Neural cell (in vitro differentiated cells): ENCODE results near the gene METAP1. TPM values are rescaled to one million over a fixed set of nuclear protein-coding genes. Genes with fewer than 3 reads are reported as not detected.

Source experiments
- H2AFZ ChIP-seq: fragments of 200-600, 300-800 bp; sonication (generic), shearing (Covaris generic); 2 replicates; pipeline ENCODE4 v1.6.0; 2014; ENCODE audit warnings: low read depth, mild to moderate bottlenecking, antibody characterized with exemption, low read length, moderate library complexity
- H3F3A ChIP-seq: fragments of 200-600 bp; shearing (Covaris generic); 2 replicates; pipeline ENCODE4 v1.6.1; 2016; ENCODE audit warnings: mild to moderate bottlenecking, moderate library complexity, mixed read lengths, antibody characterized with exemption, low read length; ENCODE audit not compliant: insufficient read depth, poor library complexity, severe bottlenecking
- H3K27ac ChIP-seq: fragments of 200-600, 300-800 bp; sonication (generic), shearing (Covaris generic); 2 replicates; pipeline ENCODE4 v1.5.1; 2014; ENCODE audit warnings: mild to moderate bottlenecking, low read length, moderate library complexity
- H3K27me3 ChIP-seq: fragments of 300-800, 200-600 bp; sonication (generic), shearing (Covaris generic); 2 replicates; pipeline ENCODE4 v1.6.0; 2014; ENCODE audit warnings: mild to moderate bottlenecking, low read depth, low read length, moderate library complexity; ENCODE audit not compliant: insufficient read depth
- H3K36me3 ChIP-seq: fragments of 300-800, 200-600 bp; sonication (generic), shearing (Covaris generic); 2 replicates; pipeline ENCODE4 v1.5.1; 2014; ENCODE audit warnings: mild to moderate bottlenecking, antibody characterized with exemption, low read length, moderate library complexity; ENCODE audit not compliant: insufficient read depth
- H3K4me2 ChIP-seq: fragments of 300-800, 200-600 bp; sonication (generic), shearing (Covaris generic); 2 replicates; pipeline ENCODE4 v1.6.0; 2014; ENCODE audit warnings: mild to moderate bottlenecking, low read length
- H3K4me3 ChIP-seq: fragments of 300-800, 200-600 bp; sonication (generic), shearing (Covaris generic); 2 replicates; pipeline ENCODE4 v1.5.1; 2014; ENCODE audit warnings: mild to moderate bottlenecking, low read length, moderate library complexity
- H3K79me2 ChIP-seq: fragments of 200-600 bp; shearing (Covaris generic); replicated peaks from 2 replicates; pipeline ENCODE4 v1.6.0; 2014; ENCODE audit warnings: mild to moderate bottlenecking, low read length, moderate library complexity; ENCODE audit not compliant: insufficient read depth
- H3K9ac ChIP-seq: fragments of 300-800, 200-600 bp; sonication (generic), shearing (Covaris generic); 2 replicates; pipeline ENCODE4 v1.6.1; 2016; ENCODE audit warnings: mild to moderate bottlenecking, low read length, mixed read lengths
- H3K9me2 ChIP-seq: fragments of 200-600 bp; shearing (Covaris generic); 2 replicates; pipeline ENCODE4 v1.6.1; 2016; ENCODE audit warnings: mild to moderate bottlenecking, low read length, mixed read lengths; ENCODE audit not compliant: insufficient read depth
- H3K9me3 ChIP-seq: fragments of 200-600, 300-800 bp; sonication (generic), shearing (Covaris generic); 2 replicates; pipeline ENCODE4 v1.6.1; 2016; ENCODE audit warnings: mild to moderate bottlenecking, mixed run types, low read length, moderate library complexity, mixed read lengths
- H4K20me1 ChIP-seq: fragments of 200-600 bp; shearing (Covaris generic); 2 replicates; pipeline ENCODE4 v1.6.1; 2016; ENCODE audit warnings: mild to moderate bottlenecking, mixed run types; ENCODE audit not compliant: insufficient read depth
- CTCF ChIP-seq: fragments of 450-650 bp; IDR thresholded peaks from 2 replicates; pipeline ENCODE4 v1.5.1; 2014; ENCODE audit warnings: antibody characterized with exemption, mild to moderate bottlenecking, moderate library complexity; ENCODE audit not compliant: poor library complexity, severe bottlenecking
- EP300 ChIP-seq: fragments of 450-650 bp; conservative IDR thresholded peaks from 2 replicates; pipeline ENCODE4 v1.6.1; 2014; ENCODE audit warnings: antibody characterized with exemption, mild to moderate bottlenecking, moderate library complexity; ENCODE audit not compliant: poor library complexity, severe bottlenecking
- EZH2 ChIP-seq: fragments of 200-600, 300-800 bp; shearing (Covaris generic), sonication (generic); IDR thresholded peaks from 2 replicates; pipeline ENCODE4 v1.6.1; 2014; ENCODE audit warnings: antibody characterized with exemption, low read length, borderline replicate concordance, mild to moderate bottlenecking; ENCODE audit not compliant: insufficient read depth, poor library complexity, severe bottlenecking
- MXI1 ChIP-seq: fragments of 450-650 bp; conservative IDR thresholded peaks from 2 replicates; pipeline ENCODE4 v1.6.1; 2014; ENCODE audit warnings: antibody characterized with exemption, mild to moderate bottlenecking; ENCODE audit not compliant: poor library complexity, severe bottlenecking
- POLR2AphosphoS5 ChIP-seq: IDR thresholded peaks from 2 replicates; pipeline ENCODE4 v1.6.1; 2012
- RAD21 ChIP-seq: fragments of 450-650 bp; conservative IDR thresholded peaks from 2 replicates; pipeline ENCODE4 v1.6.1; 2014; ENCODE audit warnings: antibody characterized with exemption, mild to moderate bottlenecking, moderate library complexity
- REST ChIP-seq: IDR thresholded peaks from 2 replicates; pipeline ENCODE4 v1.6.1; 2012; ENCODE audit warnings: borderline replicate concordance
- SMC3 ChIP-seq: fragments of 450-650 bp; conservative IDR thresholded peaks from 2 replicates; pipeline ENCODE4 v1.6.1; 2014; ENCODE audit warnings: antibody characterized with exemption, mild to moderate bottlenecking, moderate library complexity; ENCODE audit not compliant: poor library complexity
- TAF1 ChIP-seq: IDR thresholded peaks from 2 replicates; pipeline ENCODE4 v1.6.1; 2012; ENCODE audit warnings: low read depth
- polyA plus RNA-seq: library from polyadenylated mRNA; depleted of rRNA; stranded (reverse); fragments of >200 nt; gene quantifications from 2 replicates; pipeline ENCODE4 v1.2.3, GENCODE V29; 2014

The METAP1 gene
- polyA plus RNA-seq, 1 donor from 2014 or later: 24.5 TPM

- H3K9ac ChIP-seq: peak within 1 kb of the TSS; percentile 89
- TF ChIP-seq RAD21 (peak; percentile 27), CTCF (peak; percentile 16), MXI1 (peak; percentile 70), POLR2AphosphoS5 (peak; percentile 96), REST (peak; percentile 87), TAF1 (peak; percentile 92), SMC3 (peak; percentile 18), EP300 (no peak), EZH2 (no peak)
- H3K36me3 ChIP-seq: no peaks in the 10 kb centered on the region
- H4K20me1 ChIP-seq: no peaks in the 10 kb centered on the region
- no peaks in the 10 kb centered on the region for H3F3A ChIP-seq
- peak within 1 kb of the TSS; percentile 99 for H3K4me2 ChIP-seq
- peak within 1 kb of the TSS; percentile 89 for H3K4me3 ChIP-seq
- peak within 1 kb of the TSS; percentile 87 for H3K27ac ChIP-seq
- no peaks in the 10 kb centered on the region for H3K27me3 ChIP-seq
- no peaks in the 10 kb centered on the region for H3K9me3 ChIP-seq
- H3K9me2 ChIP-seq: no peaks in the 10 kb centered on the region
- peak within 1 kb of the TSS; percentile 93 for H2AFZ ChIP-seq
- H3K79me2 ChIP-seq: peaks cover 36% of the 10 kb centered on the region
Measured at GRCh38 chr4:99088481-99089365, 93.2 kb downstream of the METAP1 start, which contains the start of gene ADH5. Gene ADH5 (minus strand): TSS chr4:99088788. CDS start chr4:99088700, 88 bp downstream.

GRCh38 chr4:99090481-99091215, 95.1 kb downstream of the METAP1 start:
- no peak overlapping the region for H3K4me3 ChIP-seq
- H3K27me3 ChIP-seq: no peaks in the 10 kb centered on the region
- TF ChIP-seq MXI1 (no peak), SMC3 (no peak), TAF1 (no peak), CTCF (no peak), EZH2 (no peak), REST (no peak), POLR2AphosphoS5 (no peak), RAD21 (no peak), EP300 (no peak)
- H2AFZ ChIP-seq: no peak overlapping the region
- peaks cover 36% of the 10 kb centered on the region for H3K79me2 ChIP-seq
- H3K9me2 ChIP-seq: no peaks in the 10 kb centered on the region
- H4K20me1 ChIP-seq: no peaks in the 10 kb centered on the region
- H3K9me3 ChIP-seq: no peaks in the 10 kb centered on the region
- no peak overlapping the region for H3K27ac ChIP-seq
- no peak overlapping the region for H3K9ac ChIP-seq
- no peak overlapping the region for H3K4me2 ChIP-seq
- H3K36me3 ChIP-seq: no peaks in the 10 kb centered on the region
- no peaks in the 10 kb centered on the region for H3F3A ChIP-seq
